ELR (cell line): ENCODE data around the gene POTEJ.
"Not testable (repeated sequence)": the region's sequence is repeated elsewhere in the genome, so short reads cannot be mapped to it uniquely, and the experiment has no call there.

Experiments used
- DNase-seq: peaks from one replicate; pipeline ENCODE4 v3.0.0-alpha.2; 2015; ENCODE audit warnings: low read depth

Gene POTEJ

GRCh38 chr2:130608276-130609001 lies 2.8 kb upstream of the POTEJ start:
- DNase-seq, result not testable (repeated sequence)

- not testable (repeated sequence) for DNase-seq
Measured at GRCh38 chr2:130609002-130609920, 2.0 kb upstream of the POTEJ start.

- DNase-seq, result not testable (repeated sequence)
Measured at GRCh38 chr2:130610486-130610885, 754 bp upstream of the POTEJ start.

GRCh38 chr2:130628784-130629475 lies 17.7 kb downstream of the POTEJ start:
- not testable (repeated sequence) for DNase-seq

GRCh38 chr2:130638973-130639372 lies 27.7 kb downstream of the POTEJ start:
- DNase-seq, result not testable (repeated sequence)

GRCh38 chr2:130641688-130642087 lies 30.4 kb downstream of the POTEJ start:
- DNase-seq, result not testable (repeated sequence)

GRCh38 chr2:130649285-130649684 lies 38.0 kb downstream of the POTEJ start:
- DNase-seq, result not testable (repeated sequence)

- DNase-seq, result not testable (repeated sequence)
Measured at GRCh38 chr2:130664506-130664905, 53.3 kb downstream of the POTEJ start.

- DNase-seq, result not testable (repeated sequence)
Measured at GRCh38 chr2:130665596-130665995, 54.4 kb downstream of the POTEJ start.

GRCh38 chr2:130667516-130667915 lies 56.3 kb downstream of the POTEJ start:
- not testable (repeated sequence) for DNase-seq

- not testable (repeated sequence) for DNase-seq
Measured at GRCh38 chr2:130670026-130670745, 58.9 kb downstream of the POTEJ start.

- not testable (repeated sequence) for DNase-seq
Measured at GRCh38 chr2:130692041-130692770, 81.0 kb downstream of the POTEJ start.

GRCh38 chr2:130693474-130693873 lies 82.2 kb downstream of the POTEJ start:
- DNase-seq, result peak; percentile 32

GRCh38 chr2:130703250-130703649 lies 92.0 kb downstream of the POTEJ start:
- DNase-seq, result not testable (repeated sequence)
